IMR-90 (cell line): ENCODE data around the gene CCDC38.

Source experiments
- CEBPB ChIP-seq: IDR thresholded peaks from 2 replicates; pipeline ENCODE4 v1.6.1; 2012; ENCODE audit warnings: low read depth, low read length, improper control_type of control experiment
- CHD1 ChIP-seq: IDR thresholded peaks from 2 replicates; pipeline ENCODE4 v1.6.1; 2012; ENCODE audit warnings: low read depth, low read length, improper control_type of control experiment
- FOS ChIP-seq: fragments of 150-350 bp; IDR thresholded peaks from 2 replicates; pipeline ENCODE4 v1.6.1; 2016; ENCODE audit warnings: low read depth, low read length
- MAZ ChIP-seq: IDR thresholded peaks from 2 replicates; pipeline ENCODE4 v1.6.1; 2012; ENCODE audit warnings: low read depth, mild to moderate bottlenecking, low read length, improper control_type of control experiment, moderate library complexity, borderline replicate concordance
- MXI1 ChIP-seq: IDR thresholded peaks from 2 replicates; pipeline ENCODE4 v1.6.1; 2012; ENCODE audit warnings: low read depth, mild to moderate bottlenecking, low read length, moderate library complexity, borderline replicate concordance
- POLR2A ChIP-seq: IDR thresholded peaks from 2 replicates; pipeline ENCODE4 v1.6.1; 2012; ENCODE audit warnings: mild to moderate bottlenecking, low read depth, low read length
- RAD21 ChIP-seq: IDR thresholded peaks from 2 replicates; pipeline ENCODE4 v1.6.1; 2012; ENCODE audit warnings: low read length, improper control_type of control experiment
- RCOR1 ChIP-seq: IDR thresholded peaks from 2 replicates; pipeline ENCODE4 v1.6.1; 2012; ENCODE audit warnings: mild to moderate bottlenecking, low read length, improper control_type of control experiment; ENCODE audit not compliant: insufficient replicate concordance
- RFX5 ChIP-seq: IDR thresholded peaks from 2 replicates; pipeline ENCODE4 v1.8.0; 2012; ENCODE audit warnings: low read depth, mild to moderate bottlenecking, low read length, moderate library complexity
- SMC3 ChIP-seq: fragments of 150-350 bp; IDR thresholded peaks from 2 replicates; pipeline ENCODE4 v1.6.1; 2016; ENCODE audit warnings: low read depth, mild to moderate bottlenecking, antibody characterized with exemption, low read length, moderate library complexity
- TF ChIP-seq, protein P1 (sequence below): conservative IDR thresholded peaks from 2 replicates; pipeline ENCODE4 v1.5.1; 2012; ENCODE audit warnings: mild to moderate bottlenecking, low read depth, low read length, improper control_type of control experiment
- TF ChIP-seq, protein P2 (sequence below): fragments of 150-350 bp; IDR thresholded peaks from 2 replicates; pipeline ENCODE4 v1.6.1; 2017; ENCODE audit warnings: mild to moderate bottlenecking, antibody characterized with exemption, low read length, low read depth
- TF ChIP-seq, protein P3 (sequence below): fragments of 150-350 bp; IDR thresholded peaks from 2 replicates; pipeline ENCODE4 v1.6.1; 2016; ENCODE audit warnings: low read depth, mild to moderate bottlenecking, low read length, moderate library complexity, borderline replicate concordance

DNA sequence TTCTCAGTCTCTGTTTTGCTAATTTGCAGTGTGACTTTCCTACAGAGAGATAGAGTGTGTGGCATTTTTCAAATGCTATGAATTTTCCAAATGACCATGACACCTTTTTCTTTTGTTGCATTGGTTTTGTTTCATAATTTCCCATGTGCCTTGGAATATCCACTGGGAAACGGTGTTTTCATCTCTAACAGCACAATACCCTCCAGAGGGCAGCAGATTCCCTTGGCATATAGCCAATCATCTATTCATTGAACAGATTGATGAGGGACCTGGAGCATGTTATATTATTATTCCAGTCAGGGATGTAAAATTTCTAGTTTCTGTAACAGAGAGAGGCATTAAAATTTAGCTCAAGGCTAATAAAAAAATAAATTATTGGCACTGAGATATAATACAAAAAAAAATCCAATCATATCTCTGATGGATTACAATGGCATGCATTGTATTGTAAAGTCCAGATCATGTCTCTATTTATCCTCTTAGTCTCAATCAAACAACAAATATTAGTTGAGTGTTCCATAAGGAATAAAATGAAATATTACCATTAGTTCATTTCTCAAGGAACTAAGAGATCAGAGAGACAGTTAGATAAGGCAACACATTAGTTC is 122.2 kb downstream of the CCDC38 start:
- no peak for TF ChIP-seq MXI1
- TF ChIP-seq POLR2A = no peak
- TF ChIP-seq, protein P1, sequence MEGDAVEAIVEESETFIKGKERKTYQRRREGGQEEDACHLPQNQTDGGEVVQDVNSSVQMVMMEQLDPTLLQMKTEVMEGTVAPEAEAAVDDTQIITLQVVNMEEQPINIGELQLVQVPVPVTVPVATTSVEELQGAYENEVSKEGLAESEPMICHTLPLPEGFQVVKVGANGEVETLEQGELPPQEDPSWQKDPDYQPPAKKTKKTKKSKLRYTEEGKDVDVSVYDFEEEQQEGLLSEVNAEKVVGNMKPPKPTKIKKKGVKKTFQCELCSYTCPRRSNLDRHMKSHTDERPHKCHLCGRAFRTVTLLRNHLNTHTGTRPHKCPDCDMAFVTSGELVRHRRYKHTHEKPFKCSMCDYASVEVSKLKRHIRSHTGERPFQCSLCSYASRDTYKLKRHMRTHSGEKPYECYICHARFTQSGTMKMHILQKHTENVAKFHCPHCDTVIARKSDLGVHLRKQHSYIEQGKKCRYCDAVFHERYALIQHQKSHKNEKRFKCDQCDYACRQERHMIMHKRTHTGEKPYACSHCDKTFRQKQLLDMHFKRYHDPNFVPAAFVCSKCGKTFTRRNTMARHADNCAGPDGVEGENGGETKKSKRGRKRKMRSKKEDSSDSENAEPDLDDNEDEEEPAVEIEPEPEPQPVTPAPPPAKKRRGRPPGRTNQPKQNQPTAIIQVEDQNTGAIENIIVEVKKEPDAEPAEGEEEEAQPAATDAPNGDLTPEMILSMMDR = peak; percentile 61
- TF ChIP-seq, protein P2, sequence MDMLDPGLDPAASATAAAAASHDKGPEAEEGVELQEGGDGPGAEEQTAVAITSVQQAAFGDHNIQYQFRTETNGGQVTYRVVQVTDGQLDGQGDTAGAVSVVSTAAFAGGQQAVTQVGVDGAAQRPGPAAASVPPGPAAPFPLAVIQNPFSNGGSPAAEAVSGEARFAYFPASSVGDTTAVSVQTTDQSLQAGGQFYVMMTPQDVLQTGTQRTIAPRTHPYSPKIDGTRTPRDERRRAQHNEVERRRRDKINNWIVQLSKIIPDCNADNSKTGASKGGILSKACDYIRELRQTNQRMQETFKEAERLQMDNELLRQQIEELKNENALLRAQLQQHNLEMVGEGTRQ = no peak
- no peak for TF ChIP-seq RCOR1
- TF ChIP-seq FOS = no peak
- TF ChIP-seq, protein P3, sequence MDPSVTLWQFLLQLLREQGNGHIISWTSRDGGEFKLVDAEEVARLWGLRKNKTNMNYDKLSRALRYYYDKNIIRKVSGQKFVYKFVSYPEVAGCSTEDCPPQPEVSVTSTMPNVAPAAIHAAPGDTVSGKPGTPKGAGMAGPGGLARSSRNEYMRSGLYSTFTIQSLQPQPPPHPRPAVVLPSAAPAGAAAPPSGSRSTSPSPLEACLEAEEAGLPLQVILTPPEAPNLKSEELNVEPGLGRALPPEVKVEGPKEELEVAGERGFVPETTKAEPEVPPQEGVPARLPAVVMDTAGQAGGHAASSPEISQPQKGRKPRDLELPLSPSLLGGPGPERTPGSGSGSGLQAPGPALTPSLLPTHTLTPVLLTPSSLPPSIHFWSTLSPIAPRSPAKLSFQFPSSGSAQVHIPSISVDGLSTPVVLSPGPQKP = no peak
- peak; percentile 73 for TF ChIP-seq SMC3
- peak; percentile 43 for TF ChIP-seq RAD21
- TF ChIP-seq RFX5 = no peak
- TF ChIP-seq CEBPB = no peak
- no peak for TF ChIP-seq CHD1
- TF ChIP-seq MAZ = no peak
